Thoracic aorta (tissue), 2 donors: ENCODE measurements around the gene SEC61G. TPM values are rescaled to one million over a fixed set of nuclear protein-coding genes. Genes with fewer than 3 reads are reported as not detected.

Experiments
- ATAC-seq: fragments of 150-250 bp; one replicate; pipeline ENCODE4 v1.8.0; 2017; ENCODE audit warnings: low read depth; ENCODE audit not compliant: insufficient number of reproducible peaks, low FRiP score
- DNase-seq: peaks from one replicate; pipeline ENCODE4 v3.0.0-alpha.2; 2020; ENCODE audit warnings: low spot score
- H3K27ac ChIP-seq, 2 donors: fragments of 200-600 bp; sonication (generic); 1 replicate in 1 of 2; 2 replicates in 1 of 2; pipeline ENCODE4 v1.5.1; 2016; ENCODE audit warnings: mild to moderate bottlenecking in 2 of 2, moderate library complexity in 2 of 2
- H3K27me3 ChIP-seq: fragments of 200-600 bp; sonication (generic); replicated peaks from 2 replicates; pipeline ENCODE4 v1.6.0; 2016; ENCODE audit warnings: mild to moderate bottlenecking; ENCODE audit not compliant: insufficient read depth
- H3K36me3 ChIP-seq: fragments of 200-600 bp; sonication (generic); one replicate; pipeline ENCODE4 v1.5.1; 2016
- H3K4me1 ChIP-seq, 2 donors: fragments of 200-600 bp; sonication (generic); 1 replicate in 1 of 2; 2 replicates in 1 of 2; pipeline versions ENCODE4 v1.5.1 to v1.6.0; 2016; ENCODE audit warnings: low read depth in 2 of 2, mild to moderate bottlenecking in 1 of 2; ENCODE audit not compliant: control insufficient read depth in 1 of 2
- H3K4me3 ChIP-seq: fragments of 200-600 bp; sonication (generic); 2 replicates; pipeline ENCODE4 v1.5.1; 2016; ENCODE audit warnings: mild to moderate bottlenecking
- H3K9me3 ChIP-seq: fragments of 200-600 bp; sonication (generic); 2 replicates; pipeline ENCODE4 v1.5.1; 2016
- total RNA-seq, 2 donors: library from RNA; depleted of rRNA; stranded (reverse); fragments of >200 nt; gene quantifications; one replicate each; pipeline versions ENCODE4 v1.1.0 to v1.2.3, GENCODE V29; 2016
- TF ChIP-seq, protein P1 (sequence below): fragments of 200-600 bp; sonication (generic); IDR thresholded peaks from one replicate; pipeline ENCODE4 v1.5.1; 2019; ENCODE audit warnings: antibody characterized with exemption

The SEC61G gene
- total RNA-seq, 2 donors from 2014 or later: 224 to 376 TPM

DNA sequence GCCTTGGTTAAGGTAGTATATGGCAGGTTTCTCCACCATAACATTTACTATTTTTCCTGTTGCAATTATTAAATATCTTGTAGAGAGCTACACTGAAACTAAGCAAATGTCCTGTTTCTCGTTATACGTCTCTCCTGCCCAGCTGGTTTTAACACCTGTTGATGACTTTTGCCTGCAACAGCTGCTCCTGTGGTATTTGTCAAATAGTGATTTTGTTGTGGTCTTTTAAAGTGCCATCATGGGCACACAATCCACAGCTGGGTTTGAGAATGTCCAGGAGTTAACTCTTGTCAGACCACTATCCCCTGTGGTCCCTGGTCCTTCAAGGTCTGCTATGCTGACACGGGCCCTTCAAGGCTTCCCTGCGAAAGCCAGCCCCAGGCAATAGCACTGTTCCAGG is 24.9 kb upstream of the SEC61G start:
- DNase-seq (no peak), ATAC-seq (no peak)
- Histone ChIP-seq H3K4me3 (no peak overlapping the region), H3K27ac (no peak overlapping the region), H3K27me3 (no peaks in the 10 kb centered on the region), H3K36me3 (no peaks in the 10 kb centered on the region), H3K4me1 (no peaks in the 10 kb centered on the region), H3K9me3 (no peaks in the 10 kb centered on the region)
- TF ChIP-seq, protein P1, sequence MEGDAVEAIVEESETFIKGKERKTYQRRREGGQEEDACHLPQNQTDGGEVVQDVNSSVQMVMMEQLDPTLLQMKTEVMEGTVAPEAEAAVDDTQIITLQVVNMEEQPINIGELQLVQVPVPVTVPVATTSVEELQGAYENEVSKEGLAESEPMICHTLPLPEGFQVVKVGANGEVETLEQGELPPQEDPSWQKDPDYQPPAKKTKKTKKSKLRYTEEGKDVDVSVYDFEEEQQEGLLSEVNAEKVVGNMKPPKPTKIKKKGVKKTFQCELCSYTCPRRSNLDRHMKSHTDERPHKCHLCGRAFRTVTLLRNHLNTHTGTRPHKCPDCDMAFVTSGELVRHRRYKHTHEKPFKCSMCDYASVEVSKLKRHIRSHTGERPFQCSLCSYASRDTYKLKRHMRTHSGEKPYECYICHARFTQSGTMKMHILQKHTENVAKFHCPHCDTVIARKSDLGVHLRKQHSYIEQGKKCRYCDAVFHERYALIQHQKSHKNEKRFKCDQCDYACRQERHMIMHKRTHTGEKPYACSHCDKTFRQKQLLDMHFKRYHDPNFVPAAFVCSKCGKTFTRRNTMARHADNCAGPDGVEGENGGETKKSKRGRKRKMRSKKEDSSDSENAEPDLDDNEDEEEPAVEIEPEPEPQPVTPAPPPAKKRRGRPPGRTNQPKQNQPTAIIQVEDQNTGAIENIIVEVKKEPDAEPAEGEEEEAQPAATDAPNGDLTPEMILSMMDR: no peak

DNA sequence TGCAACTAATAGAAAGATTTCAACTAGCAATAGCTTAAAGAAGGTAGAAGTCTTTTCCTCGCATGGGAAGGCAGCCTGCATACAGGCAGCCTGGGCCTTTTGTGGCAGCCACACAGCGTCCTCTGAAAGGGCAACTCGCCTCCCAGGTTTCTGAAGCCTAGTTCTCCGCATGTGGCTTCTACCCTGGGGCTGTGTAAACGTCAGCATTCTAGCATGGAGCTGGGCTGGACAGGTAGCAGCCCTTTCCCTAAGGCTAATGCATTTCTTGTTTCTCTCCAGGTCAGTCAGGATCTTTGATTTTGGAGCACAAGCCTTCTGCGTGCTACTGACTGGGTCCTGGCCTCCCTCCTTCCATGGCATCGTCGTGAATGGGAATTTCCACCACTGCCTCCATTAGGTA is 23.8 kb upstream of the SEC61G start:
- Histone ChIP-seq H3K27ac (no peak overlapping the region), H3K27me3 (no peaks in the 10 kb centered on the region), H3K36me3 (no peaks in the 10 kb centered on the region), H3K9me3 (no peaks in the 10 kb centered on the region), H3K4me3 (no peak overlapping the region), H3K4me1 (no peaks in the 10 kb centered on the region)
- no peak for ATAC-seq
- no peak for DNase-seq
- TF ChIP-seq, protein P1: no peak

DNA sequence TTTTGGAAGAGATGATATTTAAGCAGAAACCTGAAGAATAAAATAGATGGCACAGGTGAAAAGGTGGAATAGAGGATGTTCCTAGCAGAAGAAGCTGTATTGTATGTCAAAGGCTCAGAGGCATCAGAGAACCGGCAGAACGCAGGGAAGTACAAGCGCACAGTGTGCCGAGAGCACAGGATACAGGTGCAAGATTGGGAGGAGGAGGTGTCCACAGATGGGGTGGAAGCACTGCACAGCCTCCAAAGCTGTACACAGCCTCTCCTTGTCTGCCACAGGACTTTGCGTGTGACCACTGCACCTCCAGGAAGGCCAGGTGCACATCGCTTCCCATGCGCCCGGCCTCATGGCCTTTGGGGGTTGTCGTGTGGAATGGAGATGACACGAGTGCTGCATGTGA is 23.3 kb upstream of the SEC61G start:
- H3K4me3 ChIP-seq: no peak overlapping the region
- TF ChIP-seq, protein P1: no peak
- no peaks in the 10 kb centered on the region for H3K27me3 ChIP-seq
- no peaks in the 10 kb centered on the region for H3K9me3 ChIP-seq
- no peaks in the 10 kb centered on the region for H3K36me3 ChIP-seq
- ATAC-seq (no peak), DNase-seq (no peak)
- H3K4me1 ChIP-seq: no peaks in the 10 kb centered on the region
- H3K27ac ChIP-seq: no peak overlapping the region

DNA sequence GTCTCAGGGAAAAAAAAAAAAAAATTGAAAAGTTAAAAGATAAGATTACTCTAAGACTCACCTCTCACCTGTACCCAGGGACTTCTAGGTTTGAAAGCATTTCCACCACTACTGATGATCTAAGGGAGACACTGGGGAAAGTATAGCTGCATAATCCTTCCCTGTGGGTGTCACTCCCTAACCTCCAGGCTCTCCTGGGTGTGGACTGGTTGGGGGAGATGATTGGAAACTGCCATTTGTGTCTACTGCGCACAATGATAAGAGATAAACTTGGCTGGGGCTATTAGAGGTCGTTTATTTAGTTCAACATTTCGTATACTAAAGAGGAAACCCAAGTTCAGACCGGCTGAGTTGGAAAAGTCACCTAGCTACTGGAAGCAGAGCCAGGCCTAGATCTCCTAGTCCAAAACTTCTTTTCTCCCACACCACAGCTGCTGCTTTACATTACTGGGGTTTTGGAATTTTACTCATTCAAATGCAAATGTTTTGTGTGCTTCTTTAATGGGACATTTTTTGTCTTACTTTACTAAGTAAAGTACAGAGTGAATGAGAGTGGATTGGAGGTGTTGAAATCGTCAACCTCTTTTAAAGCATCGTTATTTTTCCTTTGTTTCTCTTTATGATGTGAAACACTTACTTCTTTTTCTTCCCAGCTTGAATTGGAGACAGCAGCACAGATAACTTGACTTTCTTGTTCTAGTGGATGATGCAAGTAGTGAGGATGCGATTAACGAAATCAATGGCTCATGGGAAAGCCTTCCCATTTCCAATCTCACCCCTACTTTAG is 22.3 kb upstream of the SEC61G start:
- no peak for DNase-seq
- no peaks in the 10 kb centered on the region for H3K27me3 ChIP-seq
- no peak for ATAC-seq
- no peaks in the 10 kb centered on the region for H3K4me1 ChIP-seq
- H3K9me3 ChIP-seq: no peaks in the 10 kb centered on the region
- no peak overlapping the region for H3K4me3 ChIP-seq
- TF ChIP-seq, protein P1: no peak
- H3K27ac ChIP-seq: no peak overlapping the region
- no peaks in the 10 kb centered on the region for H3K36me3 ChIP-seq

DNA sequence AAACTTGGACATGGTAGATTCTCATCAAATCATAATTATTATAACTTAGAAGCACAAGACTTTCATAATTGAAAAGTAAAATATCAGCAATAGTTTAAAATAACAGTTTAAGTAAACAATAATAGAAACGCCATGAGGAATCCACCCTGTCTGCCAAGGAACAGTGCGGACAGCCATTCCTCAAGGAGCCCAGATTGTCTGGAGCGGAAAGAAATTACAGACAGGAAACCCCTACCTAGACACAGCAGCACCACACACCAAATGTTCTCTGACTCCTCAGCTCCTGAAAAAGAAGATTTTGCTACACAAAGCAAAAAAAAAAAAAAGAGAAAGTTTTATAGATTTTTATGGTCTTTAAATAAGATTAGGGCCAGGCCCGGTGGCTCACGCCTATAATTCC is 21.5 kb upstream of the SEC61G start:
- DNase-seq: no peak
- TF ChIP-seq, protein P1: no peak
- Histone ChIP-seq H3K4me3 (no peak overlapping the region), H3K9me3 (no peaks in the 10 kb centered on the region), H3K27ac (no peak overlapping the region), H3K36me3 (no peaks in the 10 kb centered on the region), H3K4me1 (no peaks in the 10 kb centered on the region), H3K27me3 (no peaks in the 10 kb centered on the region)
- ATAC-seq: no peak
